ENCODE results near the gene CA5B. TPM values are rescaled to one million over a fixed set of nuclear protein-coding genes. Genes with fewer than 3 reads are reported as not detected.

Gene CA5B
- total and polyA plus RNA-seq, 10 of the 15 experiments (the other 5 are each of a cell fraction or from before 2014, with no cell fraction given), result 1.2 to 6.0 (median 3.2) TPM

DNA sequence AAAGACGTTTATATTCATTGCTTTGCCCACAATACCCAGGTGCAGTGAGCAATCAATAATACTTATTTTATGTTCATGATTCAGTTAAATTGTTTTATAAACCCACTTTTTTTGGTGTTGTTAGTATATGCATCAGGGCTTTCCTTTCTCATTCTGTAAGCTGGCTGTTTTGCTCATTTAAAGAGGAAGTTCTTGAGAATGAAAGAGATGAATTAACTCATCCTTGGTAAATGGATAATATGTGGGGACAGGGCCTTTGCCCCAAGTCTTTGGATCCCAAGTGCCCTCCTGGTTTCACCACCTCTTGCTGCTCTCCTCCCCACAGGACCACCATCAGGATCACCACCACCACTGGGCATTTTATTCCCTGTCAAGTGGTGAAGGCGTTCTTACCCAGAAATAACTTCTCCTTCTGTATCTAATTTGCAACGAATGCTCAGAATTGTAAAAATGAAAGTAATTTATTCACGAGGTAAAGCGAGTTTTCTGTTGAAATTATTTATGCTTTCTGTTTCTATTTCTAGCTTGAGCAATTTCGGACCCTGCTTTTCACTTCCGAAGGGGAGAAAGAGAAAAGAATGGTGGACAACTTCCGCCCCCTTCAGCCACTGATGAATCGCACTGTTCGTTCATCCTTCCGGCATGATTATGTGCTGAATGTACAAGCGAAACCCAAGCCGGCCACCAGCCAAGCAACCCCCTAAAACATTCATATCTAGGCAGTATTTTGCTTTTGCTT is 44.1 kb downstream of the CA5B start (continued):
- no peak for TF ChIP-seq REST (IDR thresholded peaks at IDR 0.05; ENCODE audit: low read depth, low read length)
- TF ChIP-seq EP300 (IDR thresholded peaks at IDR 0.05; ENCODE audit: borderline replicate concordance in 1 of 2, control insufficient read depth in 1 of 2, low read depth in 2 of 2, low read length in 2 of 2), result no peak
- no peak for TF ChIP-seq PBX3 (IDR thresholded peaks at IDR 0.05; ENCODE audit: insufficient replicate concordance, low read depth, low read length)
- TF ChIP-seq POU2F2 (IDR thresholded peaks at IDR 0.05; ENCODE audit: borderline replicate concordance, low read depth, low read length), result no peak
- TF ChIP-seq RUNX3 (IDR thresholded peaks at IDR 0.05; ENCODE audit: low read length), result no peak
- TF ChIP-seq MYC (IDR thresholded peaks at IDR 0.05; ENCODE audit: insufficient read depth, insufficient read length, insufficient replicate concordance, low read length, severe bottlenecking), result no peak
- no peak for TF ChIP-seq BCL11A (IDR thresholded peaks at IDR 0.05; ENCODE audit: low read depth, low read length)
- 0 out of 2 replicates have a peak, but pooled peaks have one; percentile 58 for TF ChIP-seq WRNIP1 (IDR thresholded peaks at IDR 0.05; ENCODE audit: borderline replicate concordance, low read depth, low read length)
- no peak for TF ChIP-seq HDGF (IDR thresholded peaks at IDR 0.05)
- no peak for TF ChIP-seq CBX3 (IDR thresholded peaks at IDR 0.05; ENCODE audit: borderline replicate concordance, low read depth)
- no peak for TF ChIP-seq ZNF384 (IDR thresholded peaks at IDR 0.05; ENCODE audit: borderline replicate concordance, low read depth, low read length)
- TF ChIP-seq, protein P1, sequence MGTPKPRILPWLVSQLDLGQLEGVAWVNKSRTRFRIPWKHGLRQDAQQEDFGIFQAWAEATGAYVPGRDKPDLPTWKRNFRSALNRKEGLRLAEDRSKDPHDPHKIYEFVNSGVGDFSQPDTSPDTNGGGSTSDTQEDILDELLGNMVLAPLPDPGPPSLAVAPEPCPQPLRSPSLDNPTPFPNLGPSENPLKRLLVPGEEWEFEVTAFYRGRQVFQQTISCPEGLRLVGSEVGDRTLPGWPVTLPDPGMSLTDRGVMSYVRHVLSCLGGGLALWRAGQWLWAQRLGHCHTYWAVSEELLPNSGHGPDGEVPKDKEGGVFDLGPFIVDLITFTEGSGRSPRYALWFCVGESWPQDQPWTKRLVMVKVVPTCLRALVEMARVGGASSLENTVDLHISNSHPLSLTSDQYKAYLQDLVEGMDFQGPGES (IDR thresholded peaks at IDR 0.05), result no peak
- TF ChIP-seq JUND (IDR thresholded peaks at IDR 0.05; ENCODE audit: low read depth, low read length), result no peak
- TF ChIP-seq KAT2A (conservative IDR thresholded peaks at IDR 0.05; ENCODE audit: control insufficient read depth, low read depth, low read length), result no peak
- no peak for TF ChIP-seq NKRF (conservative IDR thresholded peaks at IDR 0.05)
- peak; percentile 73 for TF ChIP-seq GABPA (IDR thresholded peaks at IDR 0.05; ENCODE audit: low read depth)
- TF ChIP-seq, protein P2, sequence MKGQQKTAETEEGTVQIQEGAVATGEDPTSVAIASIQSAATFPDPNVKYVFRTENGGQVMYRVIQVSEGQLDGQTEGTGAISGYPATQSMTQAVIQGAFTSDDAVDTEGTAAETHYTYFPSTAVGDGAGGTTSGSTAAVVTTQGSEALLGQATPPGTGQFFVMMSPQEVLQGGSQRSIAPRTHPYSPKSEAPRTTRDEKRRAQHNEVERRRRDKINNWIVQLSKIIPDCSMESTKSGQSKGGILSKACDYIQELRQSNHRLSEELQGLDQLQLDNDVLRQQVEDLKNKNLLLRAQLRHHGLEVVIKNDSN (IDR thresholded peaks at IDR 0.05; ENCODE audit: borderline replicate concordance, extremely low read length, insufficient read depth, low read depth, low read length), result no peak
- no peak for TF ChIP-seq MTA2 (IDR thresholded peaks at IDR 0.05; ENCODE audit: low read depth)

All from GM12878 (cell line).